ENCODE results near the gene RGMA.
A peak's percentile ranks its signal among the peaks of the same experiment; 100 is the strongest.
"Not testable (repeated sequence)": the region's sequence is repeated elsewhere in the genome, so short reads cannot be mapped to it uniquely, and the experiment has no call there.

The RGMA gene

GRCh38 chr15:93066224-93066681 lies 22.8 kb downstream of the RGMA start:
- DNase-seq: no peak

- no peak for DNase-seq
Measured at GRCh38 chr15:93065641-93066045, 23.4 kb downstream of the RGMA start.

- no peak for DNase-seq
Measured at GRCh38 chr15:93063796-93064690, 25.0 kb downstream of the RGMA start.

GRCh38 chr15:93063262-93063671 lies 25.7 kb downstream of the RGMA start:
- no peak for DNase-seq

- not testable (repeated sequence) for DNase-seq
Measured at GRCh38 chr15:93062628-93063261, 26.3 kb downstream of the RGMA start.

GRCh38 chr15:93060336-93061248 lies 28.4 kb downstream of the RGMA start:
- peak; percentile 45 for DNase-seq

- no peak for DNase-seq
Measured at GRCh38 chr15:93059442-93059841, 29.6 kb downstream of the RGMA start.

- DNase-seq: no peak
Measured at GRCh38 chr15:93058904-93059427, 30.0 kb downstream of the RGMA start.

GRCh38 chr15:93058128-93058527 lies 30.9 kb downstream of the RGMA start:
- no peak for DNase-seq

GRCh38 chr15:93057618-93058017 lies 31.4 kb downstream of the RGMA start:
- no peak for DNase-seq

- no peak for DNase-seq
Measured at GRCh38 chr15:93056836-93057235, 32.2 kb downstream of the RGMA start.

GRCh38 chr15:93055211-93055610 lies 33.8 kb downstream of the RGMA start:
- DNase-seq: no peak

GRCh38 chr15:93052090-93052879 lies 36.7 kb downstream of the RGMA start:
- no peak for DNase-seq

- DNase-seq: no peak
Measured at GRCh38 chr15:93051236-93052089, 37.5 kb downstream of the RGMA start.

- DNase-seq: no peak
Measured at GRCh38 chr15:93050648-93051047, 38.4 kb downstream of the RGMA start.

- DNase-seq: no peak
Measured at GRCh38 chr15:93049914-93050578, 39.0 kb downstream of the RGMA start.

GRCh38 chr15:93049233-93049632 lies 39.8 kb downstream of the RGMA start:
- DNase-seq: no peak

- DNase-seq: no peak
Measured at GRCh38 chr15:93048759-93049161, 40.3 kb downstream of the RGMA start.

- DNase-seq: no peak
Measured at GRCh38 chr15:93048426-93048721, 40.6 kb downstream of the RGMA start.

- DNase-seq: no peak
Measured at GRCh38 chr15:93047621-93048425, 41.2 kb downstream of the RGMA start.

Measured in retina (tissue), 1 donor.